Left lobe of liver (tissue), 2 donors: ENCODE data around the gene SEC22C. TPM values are rescaled to one million over a fixed set of nuclear protein-coding genes. Genes with fewer than 3 reads are reported as not detected.

ENCODE experiments used
- ATAC-seq: fragments of 200-7000 bp; cut with Tn5 transposase; one replicate; pipeline ENCODE4 v1.9.1; 2020; ENCODE audit warnings: mild to moderate bottlenecking, moderate library complexity
- DNase-seq: peaks from one replicate; pipeline ENCODE4 v3.0.0-alpha.2; 2020; ENCODE audit warnings: low spot score
- total RNA-seq: library from RNA; stranded (reverse); gene quantifications from one replicate; pipeline ENCODE4 v1.2.1, GENCODE V29; 2021
- donor health status: DM: no; HTN: no; CAD: no; lungs with moderate emphysema.
- donor health status: DM: no; HTN: yes; CAD: no.

The SEC22C gene
- total RNA-seq, 1 donor from 2014 or later, result 14.2 TPM

- DNase-seq (no peak), ATAC-seq (no peak)
Observed at GRCh38 chr3:42515976-42516375, 65.8 kb downstream of the SEC22C start.

GRCh38 chr3:42515391-42515916 is 66.3 kb downstream of the SEC22C start:
- DNase-seq, result peak; percentile 59
- peak; percentile 50 for ATAC-seq

GRCh38 chr3:42514876-42515275 is 66.9 kb downstream of the SEC22C start:
- DNase-seq (no peak), ATAC-seq (no peak)

GRCh38 chr3:42513521-42513920 is 68.2 kb downstream of the SEC22C start:
- DNase-seq, result no peak
- no peak for ATAC-seq

- DNase-seq (no peak), ATAC-seq (no peak)
Observed at GRCh38 chr3:42513121-42513520, 68.6 kb downstream of the SEC22C start.

- DNase-seq (no peak), ATAC-seq (no peak)
Observed at GRCh38 chr3:42511736-42512135, 70.0 kb downstream of the SEC22C start.

GRCh38 chr3:42511201-42511600 is 70.6 kb downstream of the SEC22C start:
- DNase-seq (no peak), ATAC-seq (no peak)

GRCh38 chr3:42510325-42510724 is 71.4 kb downstream of the SEC22C start:
- ATAC-seq (peak; percentile 45), DNase-seq (no peak)

GRCh38 chr3:42509111-42509510 is 72.7 kb downstream of the SEC22C start:
- ATAC-seq (no peak), DNase-seq (no peak)

- ATAC-seq, result no peak
- no peak for DNase-seq
Observed at GRCh38 chr3:42508562-42508961, 73.2 kb downstream of the SEC22C start.

- ATAC-seq, result no peak
- peak; percentile 18 for DNase-seq
Observed at GRCh38 chr3:42507761-42508335, 73.9 kb downstream of the SEC22C start.

GRCh38 chr3:42507252-42507651 is 74.5 kb downstream of the SEC22C start:
- ATAC-seq (peak; percentile 12), DNase-seq (peak; percentile 44)

- ATAC-seq (no peak), DNase-seq (peak; percentile 29)
Observed at GRCh38 chr3:42505849-42506410, 75.8 kb downstream of the SEC22C start.

- no peak for ATAC-seq
Observed at GRCh38 chr3:42505128-42505848, 76.5 kb downstream of the SEC22C start.

GRCh38 chr3:42504334-42505127 is 77.2 kb downstream of the SEC22C start:
- no peak for ATAC-seq
- peak; percentile 29 for DNase-seq

More at GRCh38 chr3:42505128-42505848, 76.5 kb downstream of the SEC22C start:
- peak; percentile 41 for DNase-seq

GRCh38 chr3:42503957-42504333 is 77.8 kb downstream of the SEC22C start:
- peak; percentile 26 for DNase-seq
- ATAC-seq, result no peak

GRCh38 chr3:42503251-42503924 is 78.4 kb downstream of the SEC22C start:
- no peak for ATAC-seq
- no peak for DNase-seq

GRCh38 chr3:42502429-42503250 is 79.1 kb downstream of the SEC22C start, which contains the start of gene VIPR1:
TSS of gene VIPR1 (plus strand) at chr3:42502643. CDS start at chr3:42502736, 93 bp downstream.
- ATAC-seq (peak; percentile 94), DNase-seq (peak; percentile 91)

GRCh38 chr3:42501681-42502428 is 79.9 kb downstream of the SEC22C start:
- DNase-seq, result peak; percentile 75

More at GRCh38 chr3:42501681-42502428, 79.9 kb downstream of the SEC22C start:
- ATAC-seq, result peak; percentile 84
